SK-N-SH (cell line): ENCODE data around the gene MAPK10. TPM values are rescaled to one million over a fixed set of nuclear protein-coding genes. Genes with fewer than 3 reads are reported as not detected.

Experiments
- CTCF ChIA-PET: fragments of 300-600, 350-600 bp; formaldehyde crosslinking; extraction: SDS; loops from one replicate; lab custom pipeline; 2021; lab: Yijun Ruan, JAX
- POLR2A ChIA-PET: fragments of 350-600 bp; sonication (Branson Sonifier 250); formaldehyde crosslinking; extraction: SDS; loops from one replicate; lab custom pipeline; 2020; ENCODE audit warnings: antibody characterized with exemption, inconsistent platforms; lab: Yijun Ruan, JAX
- DNase-seq: peaks from one replicate; pipeline ENCODE4 v3.0.0; 2012
- H2AFZ ChIP-seq: fragments of 200-600 bp; sonication (generic); 2 replicates; pipeline ENCODE4 v1.8.1; 2016; ENCODE audit warnings: antibody characterized with exemption, mild to moderate bottlenecking, low read depth
- H3F3A ChIP-seq: fragments of 200-600 bp; sonication (generic); replicated peaks from 2 replicates; pipeline ENCODE3; 2016; ENCODE audit warnings: antibody characterized with exemption, mild to moderate bottlenecking; ENCODE audit not compliant: insufficient read depth
- H3K27ac ChIP-seq, 2 experiments: fragments of 200-500 bp in 1 of 2; fragments of 200-600 bp in 1 of 2; sonication (Bioruptor generic) in 1 of 2; sonication (generic), shearing (Covaris generic) in 1 of 2; 2 replicates each; pipeline versions ENCODE4 v1.5.1 to v1.6.1; 2014 to 2016; ENCODE audit warnings: low read depth in 2 of 2, inconsistent platforms in 1 of 2, low read length in 1 of 2, mild to moderate bottlenecking in 1 of 2, mixed read lengths in 1 of 2
- H3K27me3 ChIP-seq: fragments of 200-600 bp; sonication (generic), shearing (Covaris generic); 2 replicates; pipeline ENCODE4 v1.6.1; 2016; ENCODE audit warnings: mixed run types; ENCODE audit not compliant: insufficient read depth
- H3K36me3 ChIP-seq, 2 experiments: fragments of 200-500 bp in 1 of 2; fragments of 200-600 bp in 1 of 2; sonication (Bioruptor generic) in 1 of 2; sonication (generic) in 1 of 2; replicated peaks in 1 of 2; 2 replicates each; pipeline versions ENCODE3 to v1.5.1; 2014 to 2016; ENCODE audit warnings: low read length in 1 of 2, mild to moderate bottlenecking in 1 of 2; ENCODE audit not compliant: insufficient read depth in 2 of 2, control insufficient read depth in 1 of 2
- H3K4me1 ChIP-seq, 2 experiments: fragments of 200-500 bp in 1 of 2; fragments of 200-600 bp in 1 of 2; sonication (Bioruptor generic) in 1 of 2; sonication (generic), shearing (Covaris generic) in 1 of 2; 2 replicates each; pipeline versions ENCODE4 v1.5.1 to v1.6.1; 2014 to 2016; ENCODE audit warnings: low read depth in 1 of 2, low read length in 1 of 2, mixed run types in 1 of 2; ENCODE audit not compliant: insufficient read depth in 2 of 2, control insufficient read depth in 1 of 2
- H3K4me2 ChIP-seq: fragments of 200-600 bp; sonication (generic), shearing (Covaris generic); 2 replicates; pipeline ENCODE4 v1.6.1; 2017; ENCODE audit warnings: mixed run types
- H3K4me3 ChIP-seq, 2 experiments: fragments of 200-500 bp in 1 of 2; fragments of 200-600 bp in 1 of 2; sonication (Bioruptor generic) in 1 of 2; sonication (generic), shearing (Covaris generic) in 1 of 2; 2 replicates each; pipeline versions ENCODE4 v1.5.1 to v1.8.1; 2014 to 2016; ENCODE audit warnings: low read depth in 2 of 2, inconsistent platforms in 1 of 2, low read length in 1 of 2, mild to moderate bottlenecking in 1 of 2, mixed read lengths in 1 of 2, moderate library complexity in 1 of 2
- H3K79me2 ChIP-seq: fragments of 200-600 bp; sonication (generic); 2 replicates; pipeline ENCODE4 v1.8.1; 2017; ENCODE audit warnings: mild to moderate bottlenecking; ENCODE audit not compliant: insufficient read depth
- H3K9ac ChIP-seq: fragments of 200-600 bp; sonication (generic); 2 replicates; pipeline ENCODE4 v1.6.1; 2017; ENCODE audit warnings: mixed run types
- H3K9me2 ChIP-seq: fragments of 200-600 bp; sonication (generic); 2 replicates; pipeline ENCODE4 v1.6.1; 2017; ENCODE audit warnings: mixed run types
- H3K9me3 ChIP-seq: fragments of 200-600 bp; sonication (generic); 2 replicates; pipeline ENCODE4 v1.6.1; 2017; ENCODE audit warnings: mixed run types, mild to moderate bottlenecking, moderate library complexity
- H4K20me1 ChIP-seq: fragments of 200-600 bp; sonication (generic); 2 replicates; pipeline ENCODE4 v1.6.1; 2017; ENCODE audit warnings: mild to moderate bottlenecking, mixed run types; ENCODE audit not compliant: insufficient read depth
- CHD2 ChIP-seq: fragments of 150-350 bp; IDR thresholded peaks from 2 replicates; pipeline ENCODE4 v1.6.1; 2018; ENCODE audit warnings: low read length; ENCODE audit not compliant: partially characterized antibody
- ELF1 ChIP-seq: IDR thresholded peaks from 2 replicates; pipeline ENCODE4 v1.4.0; 2012
- EP300 ChIP-seq, 2 experiments: IDR thresholded peaks; 2 replicates each; pipeline versions ENCODE4 v1.4.0 to v1.6.1; 2012; ENCODE audit warnings: borderline replicate concordance in 1 of 2, low read depth in 1 of 2, low read length in 1 of 2
- EZH2phosphoT487 ChIP-seq: fragments of 200-600 bp; sonication (generic); IDR thresholded peaks from 2 replicates; pipeline ENCODE4 v1.6.1; 2017; ENCODE audit warnings: low read depth, mixed run types, mild to moderate bottlenecking, antibody characterized with exemption, moderate library complexity, borderline replicate concordance
- FOXM1 ChIP-seq: IDR thresholded peaks from 2 replicates; pipeline ENCODE4 v1.4.0; 2012; ENCODE audit warnings: low read depth, mild to moderate bottlenecking
- GABPA ChIP-seq: IDR thresholded peaks from 2 replicates; pipeline ENCODE4 v1.4.0; 2012; ENCODE audit warnings: low read depth, mild to moderate bottlenecking
- GATA2 ChIP-seq: sonication (generic); formaldehyde crosslinking; IDR thresholded peaks from 2 replicates; pipeline ENCODE4 v1.5.0; 2020; ENCODE audit warnings: mild to moderate bottlenecking, missing genetic modification reagents
- IRF3 ChIP-seq: fragments of 150-350 bp; IDR thresholded peaks from 2 replicates; pipeline ENCODE4 v1.6.1; 2016; ENCODE audit warnings: mild to moderate bottlenecking, low read depth, low read length
- JUND ChIP-seq: IDR thresholded peaks from 2 replicates; pipeline ENCODE4 v1.4.0; 2012
- MXI1 ChIP-seq: IDR thresholded peaks from 2 replicates; pipeline ENCODE4 v1.6.1; 2012; ENCODE audit warnings: mild to moderate bottlenecking, low read depth, low read length, improper control_type of control experiment
- NFIC ChIP-seq: IDR thresholded peaks from 2 replicates; pipeline ENCODE4 v1.4.0; 2012; ENCODE audit warnings: borderline replicate concordance
- POLR2AphosphoS5 ChIP-seq: IDR thresholded peaks from 2 replicates; pipeline ENCODE4 v1.6.1; 2012; ENCODE audit warnings: low read depth, low read length
- RAD21 ChIP-seq: IDR thresholded peaks from 2 replicates; pipeline ENCODE4 v1.6.1; 2012; ENCODE audit warnings: mild to moderate bottlenecking, low read length
- RCOR1 ChIP-seq: fragments of 150-350 bp; IDR thresholded peaks from 2 replicates; pipeline ENCODE4 v1.6.1; 2017; ENCODE audit warnings: antibody characterized with exemption, low read length
- RFX5 ChIP-seq: IDR thresholded peaks from 2 replicates; pipeline ENCODE4 v1.6.1; 2012; ENCODE audit warnings: mild to moderate bottlenecking, improper control_type of control experiment, low read length
- RXRA ChIP-seq: IDR thresholded peaks from 2 replicates; pipeline ENCODE4 v1.4.0; 2012; ENCODE audit warnings: low read depth, mild to moderate bottlenecking, borderline replicate concordance
- SMC3 ChIP-seq: IDR thresholded peaks from 2 replicates; pipeline ENCODE4 v1.6.1; 2012; ENCODE audit warnings: low read depth, low read length, improper control_type of control experiment
- TAF1 ChIP-seq: IDR thresholded peaks from 2 replicates; pipeline ENCODE4 v1.6.1; 2012; ENCODE audit warnings: low read depth, mild to moderate bottlenecking, low read length, moderate library complexity, borderline replicate concordance
- YY1 ChIP-seq: IDR thresholded peaks from 2 replicates; pipeline ENCODE4 v1.4.0; 2012; ENCODE audit warnings: low read depth, mild to moderate bottlenecking
- WGBS: methylation state at CpG from one replicate; pipeline ENCODE4 v1.1.6; 2017; ENCODE audit warnings: low lambda C conversion rate; 5-methylcytosine and 5-hydroxymethylcytosine counted together
- polyA plus RNA-seq, 3 experiments: library from polyadenylated mRNA; depleted of rRNA; stranded (reverse); fragments of >200 nt; gene quantifications; 2 replicates each; pipeline ENCODE4 v1.2.3, GENCODE V29; 2012
- TF ChIP-seq, protein P1 (sequence below): fragments of 150-350 bp; IDR thresholded peaks from 2 replicates; pipeline ENCODE4 v1.6.1; 2017; ENCODE audit warnings: antibody characterized with exemption, low read length, low read depth, borderline replicate concordance
- TF ChIP-seq, protein P2 (sequence below): IDR thresholded peaks from 2 replicates; pipeline ENCODE4 v1.4.0; 2012; ENCODE audit warnings: low read depth, borderline replicate concordance
- TF ChIP-seq, protein P3 (sequence below): IDR thresholded peaks from 2 replicates; pipeline ENCODE4 v1.4.0; 2012; ENCODE audit warnings: low read depth, borderline replicate concordance
- TF ChIP-seq, protein P4 (sequence below): IDR thresholded peaks from 2 replicates; pipeline ENCODE4 v1.6.1; 2012; ENCODE audit warnings: mild to moderate bottlenecking, low read depth, low read length, moderate library complexity
- TF ChIP-seq, protein P5 (sequence below): fragments of 200-600 bp; sonication (generic); IDR thresholded peaks from 2 replicates; pipeline ENCODE4 v1.6.1; 2017; ENCODE audit warnings: antibody characterized with exemption, mild to moderate bottlenecking, moderate library complexity

MAPK10 gene
- polyA plus RNA-seq, 1 of the 3 experiments (the other 2 are of a cell fraction), result 8.1 TPM

- no peak for DNase-seq
- Histone ChIP-seq H4K20me1 (no peaks in the 10 kb centered on the region), H3K4me3 (no peak overlapping the region), H3F3A (peaks cover 12% of the 10 kb centered on the region), H3K79me2 (no peaks in the 10 kb centered on the region), H3K27me3 (no peaks in the 10 kb centered on the region), H3K36me3 (no peaks in the 10 kb centered on the region), H3K4me2 (peak overlapping the region; percentile 28; the same call in 1 of the 2 replicates), H3K9ac (no peak overlapping the region), H3K4me1 (peaks cover 2 to 10% of the 10 kb centered on the region in 2 experiments; a peak in 2 of 4 replicates), H3K9me2 (no peaks in the 10 kb centered on the region), H3K9me3 (no peaks in the 10 kb centered on the region), H3K27ac (peak overlapping the region in 1 of 2 experiments; percentile 78; a peak in 3 of 4 replicates), H2AFZ (peak overlapping the region; percentile 86)
- ChIA-PET POLR2A (no interaction called here), CTCF (no interaction called here)
- 13% methylated on average over 2 of the region's 2 CpGs for WGBS
- no peak for TF ChIP-seq RFX5
- TF ChIP-seq RXRA, result peak; percentile 88; the same call in 1 of the 2 replicates
- TF ChIP-seq POLR2AphosphoS5, result peak; percentile 40; the same call in 1 of the 2 replicates
- TF ChIP-seq, protein P1, sequence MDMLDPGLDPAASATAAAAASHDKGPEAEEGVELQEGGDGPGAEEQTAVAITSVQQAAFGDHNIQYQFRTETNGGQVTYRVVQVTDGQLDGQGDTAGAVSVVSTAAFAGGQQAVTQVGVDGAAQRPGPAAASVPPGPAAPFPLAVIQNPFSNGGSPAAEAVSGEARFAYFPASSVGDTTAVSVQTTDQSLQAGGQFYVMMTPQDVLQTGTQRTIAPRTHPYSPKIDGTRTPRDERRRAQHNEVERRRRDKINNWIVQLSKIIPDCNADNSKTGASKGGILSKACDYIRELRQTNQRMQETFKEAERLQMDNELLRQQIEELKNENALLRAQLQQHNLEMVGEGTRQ, result no peak
- TF ChIP-seq SMC3, result no peak
- no peak for TF ChIP-seq GABPA
- peak; percentile 32; the same call in 1 of the 2 replicates for TF ChIP-seq NFIC
- TF ChIP-seq CHD2, result no peak
- TF ChIP-seq JUND, result peak; percentile 88
- TF ChIP-seq RCOR1, result no peak
- TF ChIP-seq GATA2 (CRISPR knock-in tag), result no peak
- TF ChIP-seq, protein P2, sequence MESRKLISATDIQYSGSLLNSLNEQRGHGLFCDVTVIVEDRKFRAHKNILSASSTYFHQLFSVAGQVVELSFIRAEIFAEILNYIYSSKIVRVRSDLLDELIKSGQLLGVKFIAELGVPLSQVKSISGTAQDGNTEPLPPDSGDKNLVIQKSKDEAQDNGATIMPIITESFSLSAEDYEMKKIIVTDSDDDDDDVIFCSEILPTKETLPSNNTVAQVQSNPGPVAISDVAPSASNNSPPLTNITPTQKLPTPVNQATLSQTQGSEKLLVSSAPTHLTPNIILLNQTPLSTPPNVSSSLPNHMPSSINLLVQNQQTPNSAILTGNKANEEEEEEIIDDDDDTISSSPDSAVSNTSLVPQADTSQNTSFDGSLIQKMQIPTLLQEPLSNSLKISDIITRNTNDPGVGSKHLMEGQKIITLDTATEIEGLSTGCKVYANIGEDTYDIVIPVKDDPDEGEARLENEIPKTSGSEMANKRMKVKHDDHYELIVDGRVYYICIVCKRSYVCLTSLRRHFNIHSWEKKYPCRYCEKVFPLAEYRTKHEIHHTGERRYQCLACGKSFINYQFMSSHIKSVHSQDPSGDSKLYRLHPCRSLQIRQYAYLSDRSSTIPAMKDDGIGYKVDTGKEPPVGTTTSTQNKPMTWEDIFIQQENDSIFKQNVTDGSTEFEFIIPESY, result 0 out of 2 replicates have a peak, but pooled peaks have one; percentile 15
- no peak for TF ChIP-seq YY1
- TF ChIP-seq IRF3, result no peak
- TF ChIP-seq TAF1, result no peak
- TF ChIP-seq, protein P3, sequence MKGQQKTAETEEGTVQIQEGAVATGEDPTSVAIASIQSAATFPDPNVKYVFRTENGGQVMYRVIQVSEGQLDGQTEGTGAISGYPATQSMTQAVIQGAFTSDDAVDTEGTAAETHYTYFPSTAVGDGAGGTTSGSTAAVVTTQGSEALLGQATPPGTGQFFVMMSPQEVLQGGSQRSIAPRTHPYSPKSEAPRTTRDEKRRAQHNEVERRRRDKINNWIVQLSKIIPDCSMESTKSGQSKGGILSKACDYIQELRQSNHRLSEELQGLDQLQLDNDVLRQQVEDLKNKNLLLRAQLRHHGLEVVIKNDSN, result no peak
- TF ChIP-seq EZH2phosphoT487, result no peak
- TF ChIP-seq, protein P4, sequence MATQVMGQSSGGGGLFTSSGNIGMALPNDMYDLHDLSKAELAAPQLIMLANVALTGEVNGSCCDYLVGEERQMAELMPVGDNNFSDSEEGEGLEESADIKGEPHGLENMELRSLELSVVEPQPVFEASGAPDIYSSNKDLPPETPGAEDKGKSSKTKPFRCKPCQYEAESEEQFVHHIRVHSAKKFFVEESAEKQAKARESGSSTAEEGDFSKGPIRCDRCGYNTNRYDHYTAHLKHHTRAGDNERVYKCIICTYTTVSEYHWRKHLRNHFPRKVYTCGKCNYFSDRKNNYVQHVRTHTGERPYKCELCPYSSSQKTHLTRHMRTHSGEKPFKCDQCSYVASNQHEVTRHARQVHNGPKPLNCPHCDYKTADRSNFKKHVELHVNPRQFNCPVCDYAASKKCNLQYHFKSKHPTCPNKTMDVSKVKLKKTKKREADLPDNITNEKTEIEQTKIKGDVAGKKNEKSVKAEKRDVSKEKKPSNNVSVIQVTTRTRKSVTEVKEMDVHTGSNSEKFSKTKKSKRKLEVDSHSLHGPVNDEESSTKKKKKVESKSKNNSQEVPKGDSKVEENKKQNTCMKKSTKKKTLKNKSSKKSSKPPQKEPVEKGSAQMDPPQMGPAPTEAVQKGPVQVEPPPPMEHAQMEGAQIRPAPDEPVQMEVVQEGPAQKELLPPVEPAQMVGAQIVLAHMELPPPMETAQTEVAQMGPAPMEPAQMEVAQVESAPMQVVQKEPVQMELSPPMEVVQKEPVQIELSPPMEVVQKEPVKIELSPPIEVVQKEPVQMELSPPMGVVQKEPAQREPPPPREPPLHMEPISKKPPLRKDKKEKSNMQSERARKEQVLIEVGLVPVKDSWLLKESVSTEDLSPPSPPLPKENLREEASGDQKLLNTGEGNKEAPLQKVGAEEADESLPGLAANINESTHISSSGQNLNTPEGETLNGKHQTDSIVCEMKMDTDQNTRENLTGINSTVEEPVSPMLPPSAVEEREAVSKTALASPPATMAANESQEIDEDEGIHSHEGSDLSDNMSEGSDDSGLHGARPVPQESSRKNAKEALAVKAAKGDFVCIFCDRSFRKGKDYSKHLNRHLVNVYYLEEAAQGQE, result 0 out of 2 replicates have a peak, but pooled peaks have one; percentile 48
- TF ChIP-seq ELF1, result no peak
- TF ChIP-seq RAD21, result no peak
- TF ChIP-seq EP300 (IDR thresholded peaks at IDR 0.05; ENCODE audit: borderline replicate concordance in 1 of 2, low read depth in 1 of 2, low read length in 1 of 2), result peak in 1 of 2 experiments; percentile 69; a peak in 1 of 4 replicates
- TF ChIP-seq, protein P5, sequence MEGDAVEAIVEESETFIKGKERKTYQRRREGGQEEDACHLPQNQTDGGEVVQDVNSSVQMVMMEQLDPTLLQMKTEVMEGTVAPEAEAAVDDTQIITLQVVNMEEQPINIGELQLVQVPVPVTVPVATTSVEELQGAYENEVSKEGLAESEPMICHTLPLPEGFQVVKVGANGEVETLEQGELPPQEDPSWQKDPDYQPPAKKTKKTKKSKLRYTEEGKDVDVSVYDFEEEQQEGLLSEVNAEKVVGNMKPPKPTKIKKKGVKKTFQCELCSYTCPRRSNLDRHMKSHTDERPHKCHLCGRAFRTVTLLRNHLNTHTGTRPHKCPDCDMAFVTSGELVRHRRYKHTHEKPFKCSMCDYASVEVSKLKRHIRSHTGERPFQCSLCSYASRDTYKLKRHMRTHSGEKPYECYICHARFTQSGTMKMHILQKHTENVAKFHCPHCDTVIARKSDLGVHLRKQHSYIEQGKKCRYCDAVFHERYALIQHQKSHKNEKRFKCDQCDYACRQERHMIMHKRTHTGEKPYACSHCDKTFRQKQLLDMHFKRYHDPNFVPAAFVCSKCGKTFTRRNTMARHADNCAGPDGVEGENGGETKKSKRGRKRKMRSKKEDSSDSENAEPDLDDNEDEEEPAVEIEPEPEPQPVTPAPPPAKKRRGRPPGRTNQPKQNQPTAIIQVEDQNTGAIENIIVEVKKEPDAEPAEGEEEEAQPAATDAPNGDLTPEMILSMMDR, result no peak
- TF ChIP-seq MXI1, result no peak
- TF ChIP-seq FOXM1, result no peak
These were observed 20.9 kb downstream of the MAPK10 start for GRCh38 chr4:86338989-86339388.
